Measurements from ENCODE around the gene FAM53B.

The FAM53B gene

DNA sequence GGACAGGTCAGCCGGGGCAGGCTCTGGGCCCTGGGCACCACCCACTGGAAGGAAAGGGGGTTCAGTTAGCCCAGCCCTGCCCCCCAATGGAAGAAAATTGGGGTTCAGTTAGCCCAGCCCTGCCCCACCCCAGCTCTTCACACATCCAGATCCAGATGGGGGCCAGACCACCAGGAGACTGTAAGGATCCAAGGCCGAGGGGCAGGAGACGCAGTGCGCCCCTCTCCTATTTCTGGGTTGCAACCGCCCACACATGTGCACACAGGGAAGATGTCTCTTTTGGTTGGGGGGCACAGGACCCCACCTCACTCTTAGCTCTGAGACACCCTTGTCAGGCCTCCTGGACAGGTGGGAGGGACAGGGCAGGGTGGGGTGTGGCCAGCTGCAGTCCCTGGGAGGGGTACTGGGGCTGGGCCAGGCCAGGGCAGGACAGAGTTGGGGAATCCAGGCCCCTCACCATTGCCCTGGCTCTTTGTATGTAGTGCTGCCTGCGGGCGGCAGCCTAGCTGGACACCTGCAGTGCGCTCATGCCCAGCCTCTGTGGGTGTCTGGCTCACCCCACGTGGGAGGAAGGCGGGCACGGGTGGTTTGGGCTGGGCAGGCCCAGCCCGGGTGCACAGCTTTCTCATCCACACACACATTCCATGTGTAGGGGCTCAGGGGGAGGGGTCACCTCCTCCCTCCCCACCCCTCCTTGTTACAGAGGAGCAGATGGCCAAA, 141.4 kb downstream of the FAM53B start:
- DNase-seq: no peak
- WGBS: 94% methylated on average over 12 of the region's 12 CpGs
- no peaks in the 10 kb centered on the region for H3K36me3 ChIP-seq (ENCODE audit: control insufficient read depth in 1 of 2, insufficient read depth in 2 of 2, low read depth in 1 of 2, low read length in 2 of 2)

GRCh38 chr10:124602121-124602561, 142.0 kb downstream of the FAM53B start:
- H4K91ac ChIP-seq (ENCODE audit: low read length): no peak overlapping the region
- H2AK5ac ChIP-seq (ENCODE audit: low read length, severe bottlenecking): no peak overlapping the region
- H3K4me1 ChIP-seq (ENCODE audit: control insufficient read depth, insufficient read depth, low read depth, low read length): no peaks in the 10 kb centered on the region
- no peak overlapping the region for H3K4ac ChIP-seq (ENCODE audit: low read depth in 1 of 2, low read length in 2 of 2)
- H3K27me3 ChIP-seq (ENCODE audit: control insufficient read depth in 1 of 2, insufficient read depth in 1 of 2, low read length in 2 of 2): peaks cover 0 to 10% of the 10 kb centered on the region in 2 experiments
- no peak overlapping the region for H4K8ac ChIP-seq (ENCODE audit: low read length)
- H2BK120ac ChIP-seq (ENCODE audit: low read depth, low read length): no peak overlapping the region
- H3K9me3 ChIP-seq (ENCODE audit: control insufficient read depth, low read length): no peaks in the 10 kb centered on the region
- peak overlapping the region in 1 of 2 experiments; percentile 52 for H3K23ac ChIP-seq (ENCODE audit: low read length in 2 of 2)
- no peak overlapping the region for H3K4me2 ChIP-seq (ENCODE audit: low read length, poor library complexity, severe bottlenecking)
- WGBS: 74% methylated on average over 12 of the region's 12 CpGs
- no peak overlapping the region for H2BK5ac ChIP-seq (ENCODE audit: low read depth, low read length, poor library complexity, severe bottlenecking)
- no peak overlapping the region for H3K14ac ChIP-seq (ENCODE audit: low read length in 2 of 2)
- H2BK12ac ChIP-seq (ENCODE audit: low read length in 2 of 2): no peak overlapping the region
- no peak overlapping the region for H2BK15ac ChIP-seq (ENCODE audit: low read depth, poor library complexity, severe bottlenecking)
- no peak for DNase-seq
- H3K18ac ChIP-seq (ENCODE audit: low read depth in 1 of 2, low read length in 2 of 2): no peak overlapping the region
- no peak overlapping the region for H3K4me3 ChIP-seq (ENCODE audit: insufficient read depth in 1 of 2, low read depth in 1 of 2, low read length in 2 of 2)
- H3K9ac ChIP-seq (ENCODE audit: low read length): no peak overlapping the region
- no peaks in the 10 kb centered on the region for H3K79me1 ChIP-seq (replicated peaks; ENCODE audit: low read length, poor library complexity, severe bottlenecking)
- no peak overlapping the region for H2AFZ ChIP-seq (ENCODE audit: low read depth, low read length)
- H3K27ac ChIP-seq (ENCODE audit: low read length, poor library complexity, severe bottlenecking): no peak overlapping the region
- H3K36me3 ChIP-seq (ENCODE audit: control insufficient read depth in 1 of 2, insufficient read depth in 2 of 2, low read depth in 1 of 2, low read length in 2 of 2): no peaks in the 10 kb centered on the region

More for the DNA sequence above, 141.4 kb downstream of the FAM53B start:
- H3K79me1 ChIP-seq (replicated peaks; ENCODE audit: low read length, poor library complexity, severe bottlenecking): no peaks in the 10 kb centered on the region
- no peak overlapping the region for H3K14ac ChIP-seq (ENCODE audit: low read length in 2 of 2)
- no peak overlapping the region for H2BK12ac ChIP-seq (ENCODE audit: low read length in 2 of 2)
- H2AK5ac ChIP-seq (ENCODE audit: low read length, severe bottlenecking): no peak overlapping the region
- H2BK120ac ChIP-seq (ENCODE audit: low read depth, low read length): no peak overlapping the region
- H3K27me3 ChIP-seq (ENCODE audit: control insufficient read depth in 1 of 2, insufficient read depth in 1 of 2, low read length in 2 of 2): peaks cover 0 to 10% of the 10 kb centered on the region in 2 experiments
- H2BK5ac ChIP-seq (ENCODE audit: low read depth, low read length, poor library complexity, severe bottlenecking): no peak overlapping the region
- H3K9ac ChIP-seq (ENCODE audit: low read length): no peak overlapping the region
- H3K23ac ChIP-seq (ENCODE audit: low read length in 2 of 2): no peak overlapping the region
- H2BK15ac ChIP-seq (ENCODE audit: low read depth, poor library complexity, severe bottlenecking): no peak overlapping the region
- no peak overlapping the region for H4K8ac ChIP-seq (ENCODE audit: low read length)
- H3K4ac ChIP-seq (ENCODE audit: low read depth in 1 of 2, low read length in 2 of 2): no peak overlapping the region
- no peaks in the 10 kb centered on the region for H3K9me3 ChIP-seq (ENCODE audit: control insufficient read depth, low read length)
- no peak overlapping the region for H3K4me3 ChIP-seq (ENCODE audit: insufficient read depth in 1 of 2, low read depth in 1 of 2, low read length in 2 of 2)
- no peak overlapping the region for H4K91ac ChIP-seq (ENCODE audit: low read length)
- no peak overlapping the region for H2AFZ ChIP-seq (ENCODE audit: low read depth, low read length)
- H3K27ac ChIP-seq (ENCODE audit: low read length, poor library complexity, severe bottlenecking): no peak overlapping the region
- no peak overlapping the region for H3K18ac ChIP-seq (ENCODE audit: low read depth in 1 of 2, low read length in 2 of 2)
- no peak overlapping the region for H3K4me2 ChIP-seq (ENCODE audit: low read length, poor library complexity, severe bottlenecking)
- no peaks in the 10 kb centered on the region for H3K4me1 ChIP-seq (ENCODE audit: control insufficient read depth, insufficient read depth, low read depth, low read length)

DNA sequence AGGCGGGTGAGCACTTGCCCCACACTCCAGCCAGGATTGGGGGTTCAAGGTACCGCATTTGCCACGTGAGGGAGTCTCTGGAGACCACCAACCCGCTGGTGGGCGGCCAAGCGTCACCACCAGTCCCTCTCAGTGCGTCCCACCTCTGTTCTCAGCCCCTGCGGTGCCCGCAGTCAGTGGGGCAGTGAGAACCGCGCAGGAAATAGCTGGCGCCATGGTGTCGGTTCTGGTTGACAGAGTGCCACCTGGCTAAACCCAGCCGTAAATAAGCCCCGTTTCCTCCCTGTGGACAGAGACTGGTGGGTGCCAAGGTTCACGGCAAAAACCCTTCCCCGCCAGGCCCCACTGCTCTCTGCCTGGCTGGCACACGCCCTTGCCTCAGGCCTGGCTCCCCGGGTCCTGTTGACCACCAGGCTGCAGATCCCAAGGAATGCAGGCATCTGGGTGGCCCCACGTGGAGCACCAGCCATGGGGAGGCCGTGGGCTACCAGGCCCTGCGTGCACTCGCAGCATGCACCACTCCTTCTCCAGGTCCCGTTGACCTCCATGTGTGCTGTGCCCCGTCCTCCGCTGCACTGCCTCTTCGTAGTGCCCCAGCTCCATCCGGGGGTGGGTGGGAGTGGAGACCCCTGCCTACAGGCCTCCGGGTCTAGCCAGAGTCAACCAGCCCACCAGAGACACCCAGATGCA, 142.6 kb downstream of the FAM53B start:
- no peak overlapping the region for H2BK5ac ChIP-seq (ENCODE audit: low read depth, low read length, poor library complexity, severe bottlenecking)
- no peak overlapping the region for H3K9ac ChIP-seq (ENCODE audit: low read length)
- no peak overlapping the region for H3K23ac ChIP-seq (ENCODE audit: low read length in 2 of 2)
- H4K91ac ChIP-seq (ENCODE audit: low read length): no peak overlapping the region
- H3K18ac ChIP-seq (ENCODE audit: low read depth in 1 of 2, low read length in 2 of 2): no peak overlapping the region
- no peaks in the 10 kb centered on the region for H3K4me1 ChIP-seq (ENCODE audit: control insufficient read depth, insufficient read depth, low read depth, low read length)
- no peak overlapping the region for H4K8ac ChIP-seq (ENCODE audit: low read length)
- H3K27me3 ChIP-seq (ENCODE audit: control insufficient read depth in 1 of 2, insufficient read depth in 1 of 2, low read length in 2 of 2): peaks cover 0 to 10% of the 10 kb centered on the region in 2 experiments
- H3K27ac ChIP-seq (ENCODE audit: low read length, poor library complexity, severe bottlenecking): no peak overlapping the region
- no peak overlapping the region for H2BK15ac ChIP-seq (ENCODE audit: low read depth, poor library complexity, severe bottlenecking)
- H3K36me3 ChIP-seq (ENCODE audit: control insufficient read depth in 1 of 2, insufficient read depth in 2 of 2, low read depth in 1 of 2, low read length in 2 of 2): no peaks in the 10 kb centered on the region
- no peak overlapping the region for H2BK120ac ChIP-seq (ENCODE audit: low read depth, low read length)
- no peak overlapping the region for H2AK5ac ChIP-seq (ENCODE audit: low read length, severe bottlenecking)
- H2AFZ ChIP-seq (ENCODE audit: low read depth, low read length): no peak overlapping the region
- 90% methylated on average over 28 of the region's 29 CpGs for WGBS
- H3K4me3 ChIP-seq (ENCODE audit: insufficient read depth in 1 of 2, low read depth in 1 of 2, low read length in 2 of 2): no peak overlapping the region
- H3K9me3 ChIP-seq (ENCODE audit: control insufficient read depth, low read length): no peaks in the 10 kb centered on the region
- no peaks in the 10 kb centered on the region for H3K79me1 ChIP-seq (replicated peaks; ENCODE audit: low read length, poor library complexity, severe bottlenecking)
- no peak overlapping the region for H2BK12ac ChIP-seq (ENCODE audit: low read length in 2 of 2)
- H3K4me2 ChIP-seq (ENCODE audit: low read length, poor library complexity, severe bottlenecking): no peak overlapping the region
- peak overlapping the region in 1 of 2 experiments; percentile 13 for H3K4ac ChIP-seq (ENCODE audit: low read depth in 1 of 2, low read length in 2 of 2)
- no peak overlapping the region for H3K14ac ChIP-seq (ENCODE audit: low read length in 2 of 2)
- DNase-seq: no peak

GRCh38 chr10:124601016-124601415, 143.2 kb downstream of the FAM53B start:
- no peak overlapping the region for H3K23ac ChIP-seq (ENCODE audit: low read length in 2 of 2)
- no peaks in the 10 kb centered on the region for H3K9me3 ChIP-seq (ENCODE audit: control insufficient read depth, low read length)
- no peaks in the 10 kb centered on the region for H3K4me1 ChIP-seq (ENCODE audit: control insufficient read depth, insufficient read depth, low read depth, low read length)
- H3K79me1 ChIP-seq (replicated peaks; ENCODE audit: low read length, poor library complexity, severe bottlenecking): no peaks in the 10 kb centered on the region
- no peak overlapping the region for H3K27ac ChIP-seq (ENCODE audit: low read length, poor library complexity, severe bottlenecking)
- no peak overlapping the region for H2AFZ ChIP-seq (ENCODE audit: low read depth, low read length)
- H3K4me2 ChIP-seq (ENCODE audit: low read length, poor library complexity, severe bottlenecking): no peak overlapping the region
- H2BK120ac ChIP-seq (ENCODE audit: low read depth, low read length): no peak overlapping the region
- no peak overlapping the region for H4K8ac ChIP-seq (ENCODE audit: low read length)
- H2BK15ac ChIP-seq (ENCODE audit: low read depth, poor library complexity, severe bottlenecking): no peak overlapping the region
- WGBS: 93% methylated on average over 12 of the region's 12 CpGs
- no peak for DNase-seq
- no peak overlapping the region for H3K18ac ChIP-seq (ENCODE audit: low read depth in 1 of 2, low read length in 2 of 2)
- H3K14ac ChIP-seq (ENCODE audit: low read length in 2 of 2): no peak overlapping the region
- H2BK12ac ChIP-seq (ENCODE audit: low read length in 2 of 2): no peak overlapping the region
- H4K91ac ChIP-seq (ENCODE audit: low read length): no peak overlapping the region
- no peak overlapping the region for H3K4me3 ChIP-seq (ENCODE audit: insufficient read depth in 1 of 2, low read depth in 1 of 2, low read length in 2 of 2)
- peaks cover 0 to 10% of the 10 kb centered on the region in 2 experiments for H3K27me3 ChIP-seq (ENCODE audit: control insufficient read depth in 1 of 2, insufficient read depth in 1 of 2, low read length in 2 of 2)
- H2BK5ac ChIP-seq (ENCODE audit: low read depth, low read length, poor library complexity, severe bottlenecking): no peak overlapping the region
- no peak overlapping the region for H2AK5ac ChIP-seq (ENCODE audit: low read length, severe bottlenecking)
- no peak overlapping the region for H3K4ac ChIP-seq (ENCODE audit: low read depth in 1 of 2, low read length in 2 of 2)
- H3K36me3 ChIP-seq (ENCODE audit: control insufficient read depth in 1 of 2, insufficient read depth in 2 of 2, low read depth in 1 of 2, low read length in 2 of 2): no peaks in the 10 kb centered on the region
- no peak overlapping the region for H3K9ac ChIP-seq (ENCODE audit: low read length)
